PFSK-1 (cell line): ENCODE data around the gene NANS.

ENCODE experiments used
- FOXP2 ChIP-seq: optimal IDR thresholded peaks from 2 replicates; pipeline ENCODE3; 2011; ENCODE audit warnings: borderline replicate concordance, control low read depth, inconsistent platforms; ENCODE audit not compliant: insufficient read depth; ENCODE audit errors: extremely low read length, extremely low read depth
- POLR2AphosphoS5 ChIP-seq: IDR thresholded peaks from 2 replicates; pipeline ENCODE4 v1.6.1; 2012; ENCODE audit warnings: low read depth, mild to moderate bottlenecking, control low read depth, low read length, moderate library complexity
- SIN3A ChIP-seq: IDR thresholded peaks from 2 replicates; pipeline ENCODE4 v1.6.1; 2012; ENCODE audit warnings: mild to moderate bottlenecking, low read length, moderate library complexity, borderline replicate concordance; ENCODE audit not compliant: insufficient read depth
- TAF1 ChIP-seq: IDR thresholded peaks from 2 replicates; pipeline ENCODE4 v1.6.1; 2012; ENCODE audit warnings: low read length, control low read depth, borderline replicate concordance; ENCODE audit not compliant: insufficient read depth
- TF ChIP-seq, protein P1 (sequence below), 2 experiments: IDR thresholded peaks; 2 replicates each; pipeline versions ENCODE4 v1.6.1 to v1.8.0; 2011 to 2012; ENCODE audit warnings: low read depth in 2 of 2, low read length in 2 of 2, control low read depth in 1 of 2, inconsistent platforms in 1 of 2, mild to moderate bottlenecking in 1 of 2, moderate library complexity in 1 of 2; ENCODE audit not compliant: insufficient read depth in 1 of 2

Gene NANS

DNA sequence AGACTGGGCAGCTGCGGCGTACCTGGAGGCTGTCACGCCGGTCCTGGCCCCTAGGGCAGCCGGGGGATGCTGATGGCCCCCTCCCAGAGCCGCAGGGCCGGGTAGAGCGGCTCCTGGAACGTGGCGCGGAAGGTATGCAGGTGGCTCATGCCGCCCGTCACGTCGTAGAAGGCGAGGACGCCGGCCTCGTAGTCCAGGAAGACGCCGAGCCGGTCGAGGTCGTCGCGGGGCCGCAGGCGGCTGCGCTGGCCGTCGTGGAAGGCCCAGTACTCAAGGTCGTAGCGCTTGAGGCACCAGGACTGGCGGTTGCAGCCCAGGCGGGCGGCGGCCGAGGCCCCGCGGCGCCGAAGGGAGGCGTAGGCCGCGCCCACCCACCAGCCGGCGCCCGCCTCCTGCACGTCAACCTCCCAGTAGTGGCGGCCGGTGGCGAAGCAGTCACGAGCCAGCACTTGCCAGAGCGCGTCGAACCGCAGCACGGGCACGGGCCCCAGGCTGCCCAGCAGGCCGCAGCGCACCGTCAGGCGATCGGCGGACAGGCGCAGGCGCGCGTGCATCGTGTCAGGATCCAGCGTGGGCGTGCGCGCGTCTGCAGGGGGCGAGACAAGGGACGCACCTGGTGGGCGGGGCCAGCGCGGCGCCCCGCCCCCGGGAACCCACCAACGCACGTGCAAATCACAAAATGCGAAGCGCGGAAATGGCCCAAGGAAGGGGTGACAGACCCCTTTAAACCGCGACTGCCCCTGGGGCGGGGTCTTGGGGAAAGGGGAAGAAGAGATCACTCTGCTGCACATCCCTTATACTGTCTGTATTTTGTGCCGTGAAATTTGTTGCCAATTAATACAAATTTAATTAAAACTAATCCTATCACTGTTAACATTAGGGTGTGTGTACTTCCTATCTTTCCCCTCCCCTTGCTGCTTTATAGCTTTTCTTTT, 31.2 kb downstream of the NANS start:
- TF ChIP-seq TAF1, result no peak
- no peak for TF ChIP-seq FOXP2
- TF ChIP-seq POLR2AphosphoS5, result no peak
- no peak for TF ChIP-seq SIN3A
- TF ChIP-seq, protein P1, sequence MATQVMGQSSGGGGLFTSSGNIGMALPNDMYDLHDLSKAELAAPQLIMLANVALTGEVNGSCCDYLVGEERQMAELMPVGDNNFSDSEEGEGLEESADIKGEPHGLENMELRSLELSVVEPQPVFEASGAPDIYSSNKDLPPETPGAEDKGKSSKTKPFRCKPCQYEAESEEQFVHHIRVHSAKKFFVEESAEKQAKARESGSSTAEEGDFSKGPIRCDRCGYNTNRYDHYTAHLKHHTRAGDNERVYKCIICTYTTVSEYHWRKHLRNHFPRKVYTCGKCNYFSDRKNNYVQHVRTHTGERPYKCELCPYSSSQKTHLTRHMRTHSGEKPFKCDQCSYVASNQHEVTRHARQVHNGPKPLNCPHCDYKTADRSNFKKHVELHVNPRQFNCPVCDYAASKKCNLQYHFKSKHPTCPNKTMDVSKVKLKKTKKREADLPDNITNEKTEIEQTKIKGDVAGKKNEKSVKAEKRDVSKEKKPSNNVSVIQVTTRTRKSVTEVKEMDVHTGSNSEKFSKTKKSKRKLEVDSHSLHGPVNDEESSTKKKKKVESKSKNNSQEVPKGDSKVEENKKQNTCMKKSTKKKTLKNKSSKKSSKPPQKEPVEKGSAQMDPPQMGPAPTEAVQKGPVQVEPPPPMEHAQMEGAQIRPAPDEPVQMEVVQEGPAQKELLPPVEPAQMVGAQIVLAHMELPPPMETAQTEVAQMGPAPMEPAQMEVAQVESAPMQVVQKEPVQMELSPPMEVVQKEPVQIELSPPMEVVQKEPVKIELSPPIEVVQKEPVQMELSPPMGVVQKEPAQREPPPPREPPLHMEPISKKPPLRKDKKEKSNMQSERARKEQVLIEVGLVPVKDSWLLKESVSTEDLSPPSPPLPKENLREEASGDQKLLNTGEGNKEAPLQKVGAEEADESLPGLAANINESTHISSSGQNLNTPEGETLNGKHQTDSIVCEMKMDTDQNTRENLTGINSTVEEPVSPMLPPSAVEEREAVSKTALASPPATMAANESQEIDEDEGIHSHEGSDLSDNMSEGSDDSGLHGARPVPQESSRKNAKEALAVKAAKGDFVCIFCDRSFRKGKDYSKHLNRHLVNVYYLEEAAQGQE (IDR thresholded peaks at IDR 0.05; ENCODE audit: insufficient read depth in 1 of 2, low read depth in 2 of 2, low read length in 2 of 2), result no peak

DNA sequence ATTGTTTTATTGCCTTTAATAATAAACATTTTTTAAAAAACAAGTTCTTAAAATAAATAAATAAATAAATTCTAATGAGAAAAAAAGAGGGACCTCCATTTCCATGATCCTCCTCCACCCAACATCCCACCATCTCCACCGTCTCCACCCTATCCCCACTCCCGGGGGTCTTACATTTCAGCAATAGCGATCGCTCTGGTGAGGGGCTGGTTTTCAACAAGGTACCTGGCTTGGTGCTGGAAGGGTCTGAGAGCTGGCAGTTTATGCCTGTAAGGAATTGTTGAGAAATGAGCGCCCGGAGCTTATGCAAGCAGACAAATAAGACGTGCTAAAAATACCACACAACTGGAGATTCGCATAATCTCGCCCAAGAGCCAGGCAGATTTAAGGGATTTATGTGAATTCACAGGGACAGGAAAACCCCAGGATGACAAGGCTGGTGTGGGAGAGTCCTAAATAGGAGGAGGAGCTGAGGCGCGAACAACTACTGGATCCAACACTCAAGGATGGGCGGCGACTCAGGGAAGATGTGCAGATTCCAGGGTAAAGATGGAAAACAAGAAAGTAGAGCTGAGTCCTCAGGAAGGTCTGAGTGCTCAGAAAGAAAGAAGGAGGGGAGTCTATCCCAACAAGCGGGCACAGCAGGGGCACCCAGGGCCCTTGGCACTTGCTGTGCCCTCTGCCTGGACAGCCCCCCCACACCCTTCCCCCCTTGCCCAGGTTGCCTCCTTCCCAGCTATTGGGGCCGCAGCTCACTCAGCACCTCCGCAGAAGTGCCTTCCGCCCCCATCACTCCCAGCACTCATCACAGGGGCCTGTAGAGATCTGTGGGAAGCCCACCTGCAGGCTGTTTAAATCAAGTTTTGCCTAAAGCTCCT, 35.4 kb downstream of the NANS start:
- TF ChIP-seq TAF1 (no peak), SIN3A (no peak), POLR2AphosphoS5 (no peak), FOXP2 (no peak)
- TF ChIP-seq, protein P1 (IDR thresholded peaks at IDR 0.05; ENCODE audit: insufficient read depth in 1 of 2, low read depth in 2 of 2, low read length in 2 of 2), result no peak

DNA sequence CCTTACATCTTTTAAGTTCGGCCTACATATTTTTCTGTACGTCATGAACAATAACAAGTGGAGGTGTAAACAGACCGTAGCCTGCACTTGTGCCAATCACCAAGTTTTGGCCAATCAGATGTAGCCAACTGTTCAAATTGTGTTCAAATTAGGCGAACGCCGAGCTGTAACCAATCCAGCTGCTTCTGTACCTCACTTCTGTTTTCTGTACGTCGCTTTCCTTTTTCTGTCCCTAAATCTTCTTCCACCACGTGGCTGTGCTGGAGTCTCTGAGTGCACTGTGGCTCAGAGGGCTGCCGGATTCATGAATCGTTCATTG, 36.0 kb downstream of the NANS start:
- no peak for TF ChIP-seq POLR2AphosphoS5
- TF ChIP-seq SIN3A, result no peak
- TF ChIP-seq, protein P1 (IDR thresholded peaks at IDR 0.05; ENCODE audit: insufficient read depth in 1 of 2, low read depth in 2 of 2, low read length in 2 of 2), result no peak
- TF ChIP-seq FOXP2, result no peak
- no peak for TF ChIP-seq TAF1

DNA sequence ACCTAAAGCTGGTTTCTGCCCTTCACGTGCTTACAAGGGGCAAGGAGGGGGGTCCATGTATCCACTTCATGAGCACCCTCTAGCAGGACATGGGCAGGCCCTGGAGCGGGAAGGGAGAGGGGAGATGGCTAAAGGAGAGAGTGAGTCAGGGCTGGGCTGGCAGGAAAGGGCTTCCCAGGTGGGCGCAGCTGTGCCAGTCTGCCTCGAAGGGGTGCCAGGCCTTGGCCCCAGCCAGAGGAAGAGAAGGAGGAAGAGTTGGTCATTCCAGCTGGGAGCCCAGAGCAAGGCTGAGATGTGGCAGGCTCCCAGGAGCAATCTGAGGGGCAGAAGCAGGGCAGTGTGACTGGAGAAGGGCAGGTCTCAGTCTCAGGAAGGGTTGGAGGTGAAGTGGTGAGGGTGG, 37.8 kb downstream of the NANS start:
- no peak for TF ChIP-seq FOXP2
- TF ChIP-seq, protein P1 (IDR thresholded peaks at IDR 0.05; ENCODE audit: insufficient read depth in 1 of 2, low read depth in 2 of 2, low read length in 2 of 2), result no peak
